ENCODE data around the gene ARHGEF26.
A peak's percentile ranks its signal among the peaks of the same experiment; 100 is the strongest.

The ARHGEF26 gene

DNA sequence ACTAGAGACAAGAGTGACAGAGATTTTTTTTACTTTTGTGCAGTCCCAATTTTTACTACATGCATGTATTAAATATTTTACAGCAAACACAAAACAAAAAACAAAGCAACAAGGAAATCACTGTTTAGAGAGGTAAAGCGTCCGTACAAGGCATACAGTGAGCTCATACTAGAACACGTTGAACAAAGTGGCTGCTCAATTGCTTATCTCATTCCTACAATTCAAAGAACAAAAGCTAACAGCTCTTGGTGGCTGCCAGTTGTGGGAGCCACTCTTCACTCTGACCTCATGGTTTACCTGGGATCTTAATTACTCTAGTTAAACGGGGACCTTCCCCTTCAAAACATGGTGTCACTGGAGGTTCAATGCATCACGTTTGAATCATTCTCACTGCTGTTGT is 7.6 kb upstream of the ARHGEF26 start:
- DNase-seq (ENCODE audit: low spot score), result no peak

DNA sequence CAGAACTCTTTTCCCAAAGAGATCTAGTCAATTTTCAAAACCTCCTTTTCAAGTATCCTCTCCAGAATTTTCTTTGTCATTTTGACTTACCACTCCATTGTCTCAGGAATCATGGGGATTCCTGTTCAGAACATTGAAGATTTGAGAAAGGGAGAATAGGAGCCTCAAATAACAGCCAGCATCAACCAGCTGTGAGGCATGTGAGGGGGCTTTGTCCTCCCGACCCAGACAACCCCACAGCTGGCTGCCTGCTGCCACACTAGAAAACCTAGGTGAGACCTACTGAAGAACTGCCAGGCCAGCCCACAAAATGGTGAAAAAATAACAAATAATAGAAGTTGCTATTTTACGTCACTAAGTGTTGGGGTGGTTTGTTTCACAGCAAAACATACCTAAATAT is 5.9 kb upstream of the ARHGEF26 start:
- no peak for DNase-seq (ENCODE audit: low spot score)

DNA sequence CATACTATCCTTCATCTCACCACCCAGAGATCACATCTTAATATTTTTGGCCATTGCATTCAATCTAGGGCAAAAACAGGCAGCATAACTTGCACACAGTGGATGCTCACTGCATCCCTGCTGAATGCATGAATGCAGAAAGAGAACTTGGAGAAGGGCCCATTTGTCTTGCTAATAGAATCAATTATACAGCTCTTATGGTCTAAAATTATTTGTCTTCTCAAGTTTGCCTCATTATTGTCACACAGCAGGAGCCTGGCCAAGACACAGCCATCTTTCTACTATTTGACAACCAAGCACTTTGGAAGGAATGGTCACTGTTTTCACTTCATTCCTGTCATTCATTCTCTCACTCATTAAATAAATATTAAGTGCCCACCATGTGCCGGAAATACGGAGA is 1.2 kb upstream of the ARHGEF26 start:
- no peak for DNase-seq (ENCODE audit: low spot score)

DNA sequence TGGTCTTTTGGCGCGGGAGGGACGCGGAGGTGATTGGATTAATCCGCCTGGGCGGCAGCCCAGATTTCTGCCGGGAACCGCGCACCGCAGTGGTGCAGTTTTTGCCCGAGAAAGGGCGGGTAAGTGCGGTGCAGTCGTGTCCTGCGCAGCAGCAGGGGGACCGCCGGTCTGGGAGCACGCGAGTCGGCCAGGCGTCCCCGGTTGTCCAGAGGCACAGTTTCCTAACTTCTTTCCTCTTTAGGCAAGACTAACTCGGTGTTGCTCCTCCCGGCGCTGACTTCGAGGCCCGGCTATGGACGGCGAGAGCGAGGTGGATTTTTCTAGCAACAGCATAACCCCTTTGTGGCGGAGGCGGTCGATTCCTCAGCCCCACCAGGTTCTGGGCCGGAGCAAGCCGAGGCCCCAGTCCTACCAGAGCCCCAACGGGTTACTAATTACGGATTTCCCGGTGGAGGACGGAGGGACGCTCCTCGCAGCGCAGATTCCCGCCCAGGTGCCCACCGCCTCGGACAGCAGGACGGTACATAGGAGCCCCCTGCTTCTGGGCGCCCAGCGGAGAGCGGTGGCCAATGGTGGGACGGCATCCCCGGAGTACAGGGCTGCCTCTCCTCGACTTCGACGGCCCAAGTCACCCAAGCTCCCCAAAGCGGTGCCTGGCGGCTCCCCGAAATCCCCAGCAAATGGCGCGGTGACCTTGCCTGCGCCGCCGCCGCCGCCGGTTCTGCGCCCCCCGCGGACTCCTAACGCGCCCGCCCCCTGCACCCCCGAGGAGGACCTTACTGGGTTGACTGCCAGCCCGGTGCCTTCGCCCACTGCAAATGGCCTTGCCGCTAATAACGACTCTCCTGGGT is 736 bp downstream of the ARHGEF26 start:
- DNase-seq (ENCODE audit: low spot score), result peak; percentile 75

DNA sequence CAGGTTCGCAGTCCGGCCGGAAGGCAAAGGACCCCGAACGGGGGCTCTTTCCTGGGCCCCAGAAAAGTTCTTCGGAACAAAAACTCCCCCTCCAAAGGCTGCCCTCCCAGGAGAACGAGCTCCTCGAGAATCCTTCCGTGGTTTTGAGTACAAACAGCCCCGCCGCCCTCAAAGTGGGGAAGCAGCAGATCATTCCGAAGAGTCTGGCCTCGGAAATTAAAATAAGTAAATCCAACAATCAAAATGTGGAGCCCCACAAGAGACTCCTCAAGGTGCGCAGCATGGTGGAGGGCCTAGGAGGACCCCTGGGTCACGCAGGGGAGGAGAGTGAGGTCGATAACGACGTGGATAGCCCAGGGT is 1.3 kb downstream of the ARHGEF26 start:
- peak; percentile 20 for DNase-seq (ENCODE audit: low spot score)

DNA sequence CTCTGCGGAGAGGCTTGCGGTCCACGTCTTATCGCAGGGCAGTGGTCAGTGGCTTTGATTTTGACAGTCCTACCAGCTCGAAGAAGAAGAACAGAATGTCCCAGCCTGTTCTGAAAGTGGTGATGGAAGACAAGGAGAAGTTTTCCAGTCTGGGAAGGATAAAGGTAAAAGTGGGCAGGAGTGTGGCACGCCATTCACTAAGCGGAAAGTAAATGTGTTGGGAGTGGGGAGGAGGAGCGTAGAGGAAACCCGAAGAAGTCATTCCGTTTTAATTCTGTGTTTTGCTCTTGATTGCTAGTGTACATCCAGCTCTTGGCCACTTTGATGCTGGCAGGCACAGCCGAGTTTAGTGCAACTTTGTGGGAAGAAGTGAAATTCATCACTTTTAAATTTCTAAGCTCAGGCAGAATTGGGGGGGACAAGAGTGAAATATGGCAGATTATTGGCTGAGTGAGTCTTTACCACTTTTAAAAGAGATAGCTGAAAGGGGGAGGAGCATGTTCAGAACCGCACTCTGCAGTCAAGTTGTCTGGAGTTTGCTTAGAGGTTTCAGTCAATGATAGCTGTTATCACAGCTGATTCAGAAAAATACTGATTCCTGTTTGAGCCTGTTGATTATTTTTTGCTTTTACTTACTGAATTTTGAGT is 1.8 kb downstream of the ARHGEF26 start:
- peak; percentile 39 for DNase-seq (ENCODE audit: low spot score)

DNA sequence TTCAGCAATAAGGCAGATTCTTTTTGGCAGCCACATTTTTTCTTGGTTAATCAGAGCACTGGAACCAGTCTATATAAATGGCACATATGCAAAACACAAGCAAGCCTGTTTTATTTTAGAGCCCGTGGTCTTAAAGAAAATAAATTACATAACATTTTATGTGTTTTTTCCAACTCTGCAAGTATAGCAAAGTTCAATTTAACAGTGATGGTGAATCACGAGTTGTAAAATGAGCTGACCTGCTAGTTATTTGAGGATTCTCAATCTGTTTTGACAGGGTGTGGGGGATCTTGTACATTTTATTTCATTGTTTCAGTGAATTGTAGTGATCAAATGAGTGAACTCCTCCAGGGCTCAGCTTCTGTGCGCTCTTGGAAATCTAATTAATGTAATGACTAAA is 2.7 kb downstream of the ARHGEF26 start:
- no peak for DNase-seq (ENCODE audit: low spot score)

DNA sequence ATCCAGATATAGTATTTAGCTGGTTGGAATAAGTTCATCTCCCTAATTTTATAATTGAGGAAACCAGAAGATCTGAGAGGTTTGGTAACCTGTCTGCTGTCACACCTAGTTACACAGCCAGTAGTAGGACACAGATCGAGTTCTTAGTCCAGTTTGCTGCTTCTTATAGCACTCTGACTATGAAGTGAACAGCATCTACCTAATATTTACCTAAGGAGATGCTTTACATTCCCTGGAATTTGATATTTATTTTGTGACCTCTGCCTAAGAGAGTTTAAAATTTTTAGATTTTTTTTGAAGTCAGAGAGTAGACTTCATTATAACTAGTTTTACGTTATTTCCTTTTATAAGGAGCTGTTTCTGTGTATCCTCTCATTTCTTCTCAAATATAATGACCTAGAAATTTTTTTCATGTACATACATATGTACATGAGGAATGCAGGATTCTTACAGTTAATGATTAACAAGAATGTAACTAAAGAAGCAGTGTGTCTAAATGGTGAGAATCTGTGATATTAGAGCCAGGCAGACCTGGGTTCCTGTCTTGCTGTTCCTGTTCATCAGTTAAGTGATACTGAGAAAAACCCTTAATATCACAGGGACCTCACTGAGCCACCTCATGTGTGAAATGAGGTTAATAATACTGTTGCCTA is 4.3 kb downstream of the ARHGEF26 start:
- no peak for DNase-seq (ENCODE audit: low spot score)

DNA sequence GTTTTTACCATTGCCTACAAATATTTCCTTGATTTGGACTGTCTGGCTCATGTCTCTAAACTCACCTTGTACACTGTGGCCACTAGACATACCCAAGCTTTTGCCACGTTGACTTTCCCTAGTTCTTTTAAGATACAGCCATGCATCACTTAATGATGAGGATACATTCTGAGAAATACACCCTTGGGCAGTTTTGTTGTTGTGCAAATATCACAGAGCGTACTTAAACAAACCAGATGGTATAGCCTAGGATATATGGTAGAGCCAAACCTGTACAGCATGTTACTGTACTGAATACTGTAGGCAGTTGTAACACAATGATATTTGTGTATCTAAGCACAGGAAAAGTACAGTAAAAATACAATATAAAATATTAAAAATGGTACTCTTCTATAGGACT is 5.5 kb downstream of the ARHGEF26 start:
- DNase-seq (ENCODE audit: low spot score), result no peak

DNA sequence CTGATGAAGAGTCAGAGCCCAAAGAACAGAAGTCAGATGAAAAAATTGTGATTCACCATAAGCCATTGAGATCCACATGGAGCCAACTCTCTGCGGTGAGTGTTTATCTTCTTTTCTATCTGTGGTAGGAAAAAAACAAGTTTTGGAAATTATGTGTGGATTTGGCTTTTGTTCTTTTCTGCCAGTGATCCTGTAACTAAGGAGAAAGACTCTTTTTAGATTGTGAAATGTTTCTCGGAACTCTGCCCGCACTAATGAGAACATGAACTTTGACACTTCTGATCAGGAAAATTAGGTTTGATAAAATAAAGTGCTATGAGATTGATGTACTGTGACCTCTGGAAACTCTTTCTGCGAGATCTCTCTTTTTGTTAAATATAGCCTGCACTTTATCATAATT is 8.4 kb downstream of the ARHGEF26 start:
- no peak for DNase-seq (ENCODE audit: low spot score)

DNA sequence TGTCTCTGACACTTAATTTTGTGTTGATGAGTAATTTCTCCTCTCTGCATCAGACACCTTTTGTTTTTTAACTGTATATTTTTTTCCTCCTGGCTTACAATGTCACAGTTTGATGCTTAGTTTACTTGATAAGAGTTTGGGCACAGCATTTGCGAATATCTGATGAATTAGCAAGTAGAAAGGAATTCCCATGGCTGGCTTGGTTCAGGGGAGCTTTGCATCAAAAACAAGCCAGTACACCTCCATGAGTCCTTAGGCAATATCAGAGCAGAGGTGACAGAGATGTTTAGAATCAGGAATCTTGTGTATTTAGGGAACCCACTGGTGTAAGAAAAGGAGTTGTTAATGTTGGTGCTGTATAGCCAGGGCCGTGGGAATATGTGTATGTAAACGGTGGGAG is 9.3 kb downstream of the ARHGEF26 start:
- DNase-seq (ENCODE audit: low spot score), result no peak

DNA sequence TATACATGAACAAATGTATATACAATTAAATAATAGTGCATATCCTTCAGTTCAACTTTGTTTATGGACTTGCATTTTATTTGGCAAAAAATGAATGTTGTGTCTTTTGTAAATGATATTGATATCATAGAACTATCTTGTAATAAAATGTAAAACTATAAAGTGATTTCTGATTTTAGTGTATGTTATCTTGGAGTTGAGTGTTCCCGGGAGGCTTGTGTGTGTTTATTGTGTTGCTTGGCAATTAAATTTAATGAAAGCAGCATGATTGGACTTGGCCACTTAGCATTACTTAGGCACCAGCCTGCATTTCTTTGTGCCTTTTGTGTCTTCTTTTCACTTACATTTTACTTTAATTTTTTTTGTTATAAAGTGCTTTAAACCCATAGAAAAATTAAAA is 10.6 kb downstream of the ARHGEF26 start:
- no peak for DNase-seq (ENCODE audit: low spot score)

DNA sequence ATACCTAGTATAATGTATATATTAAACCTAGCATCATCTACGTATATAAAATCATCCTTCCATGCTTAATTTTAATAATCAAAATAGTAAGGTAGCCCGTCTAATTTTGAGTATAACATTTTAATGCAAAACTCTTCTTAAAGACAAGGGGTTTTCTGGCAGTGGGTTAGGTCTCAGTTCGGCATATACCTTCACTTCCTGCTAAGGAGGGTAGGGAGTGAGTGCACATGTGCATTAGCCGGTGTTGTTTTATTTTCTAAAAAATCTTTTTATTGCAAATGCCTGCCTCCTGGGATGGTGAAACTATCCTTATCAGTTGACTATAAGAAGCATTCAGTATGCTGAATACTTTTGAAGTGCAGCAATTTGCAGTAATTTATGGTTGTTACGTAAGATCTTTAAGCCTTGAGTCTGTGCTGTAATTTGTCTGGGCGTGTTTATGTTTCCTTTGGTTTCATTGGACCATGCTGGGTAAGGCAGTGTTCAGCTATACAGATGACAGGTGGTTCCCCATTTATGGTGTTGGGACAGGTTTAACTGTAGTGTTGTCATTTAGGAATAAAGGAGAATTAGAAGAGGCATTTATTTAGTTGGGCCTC is 11.7 kb downstream of the ARHGEF26 start:
- DNase-seq (ENCODE audit: low spot score), result no peak

DNA sequence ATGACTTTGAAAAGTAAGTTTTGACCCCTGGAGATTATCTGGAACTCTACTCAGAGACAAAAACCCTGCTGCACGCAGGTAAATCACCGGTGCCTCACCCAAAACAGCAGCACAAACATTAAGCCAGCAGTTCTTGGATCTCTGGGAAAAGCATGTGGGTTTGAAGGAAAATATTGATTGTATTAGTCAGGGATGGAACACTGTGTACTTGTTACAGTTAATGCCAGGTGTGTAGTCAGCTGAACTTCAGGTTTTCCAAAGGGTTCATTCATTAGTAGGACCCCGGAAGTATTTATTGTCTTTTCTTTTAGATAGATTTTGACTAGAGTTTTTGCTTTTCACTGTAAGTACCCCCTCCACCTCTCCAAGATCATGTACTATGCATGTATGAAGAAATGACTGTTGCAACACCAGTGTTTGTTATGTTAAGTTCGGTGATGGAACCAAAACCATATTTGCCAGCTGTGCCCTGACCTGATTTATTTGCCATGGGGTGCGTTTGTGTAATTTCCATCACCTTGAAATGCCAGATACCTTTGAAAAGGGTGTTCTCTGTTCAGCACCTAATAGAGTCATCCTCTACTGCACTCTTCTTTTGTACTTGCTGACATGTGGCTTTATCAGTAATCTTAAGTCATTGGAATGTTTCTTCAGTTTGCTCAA is 14.5 kb downstream of the ARHGEF26 start:
- DNase-seq (ENCODE audit: low spot score), result no peak

DNA sequence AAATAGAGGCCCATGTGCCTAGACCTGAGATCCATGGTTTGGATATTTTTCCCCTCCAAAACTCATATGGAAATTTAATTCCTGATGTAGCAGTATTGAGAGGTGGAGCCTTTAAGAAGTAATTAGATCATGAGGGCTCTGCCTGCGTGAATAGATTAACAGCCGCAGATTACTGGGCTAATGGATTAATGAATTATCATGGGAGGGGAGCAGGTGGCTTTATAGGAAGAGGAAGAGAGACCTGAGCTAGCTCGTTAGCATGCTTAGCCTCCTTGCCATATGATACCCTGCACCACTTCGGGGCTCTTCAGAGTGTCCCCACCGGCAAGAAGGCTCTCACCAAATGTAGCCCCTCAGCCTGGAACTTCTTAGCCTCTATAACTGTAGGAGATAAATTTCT is 15.8 kb downstream of the ARHGEF26 start:
- DNase-seq (ENCODE audit: low spot score), result no peak

DNA sequence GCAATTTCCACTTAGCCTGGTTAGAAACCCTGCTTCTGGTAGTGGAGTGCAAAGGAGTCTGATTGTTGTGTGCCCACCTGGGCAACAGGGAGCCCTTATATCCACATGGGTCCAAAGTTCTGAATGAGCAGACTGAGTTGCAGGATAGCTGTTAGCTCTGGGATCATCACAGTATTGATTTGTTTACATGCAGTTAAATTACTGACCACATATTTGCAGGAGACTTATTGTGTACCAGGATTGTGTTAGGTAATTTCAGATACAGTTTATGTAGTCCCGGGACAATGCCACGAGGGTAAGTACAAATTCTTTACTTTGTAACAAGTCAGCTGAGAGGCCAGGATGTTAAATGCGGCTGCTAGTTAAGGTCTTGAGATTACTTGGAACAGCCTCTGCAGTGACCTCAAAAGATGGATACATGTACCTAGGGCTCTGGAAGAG is 18.8 kb downstream of the ARHGEF26 start:
- DNase-seq (ENCODE audit: low spot score), result no peak

DNA sequence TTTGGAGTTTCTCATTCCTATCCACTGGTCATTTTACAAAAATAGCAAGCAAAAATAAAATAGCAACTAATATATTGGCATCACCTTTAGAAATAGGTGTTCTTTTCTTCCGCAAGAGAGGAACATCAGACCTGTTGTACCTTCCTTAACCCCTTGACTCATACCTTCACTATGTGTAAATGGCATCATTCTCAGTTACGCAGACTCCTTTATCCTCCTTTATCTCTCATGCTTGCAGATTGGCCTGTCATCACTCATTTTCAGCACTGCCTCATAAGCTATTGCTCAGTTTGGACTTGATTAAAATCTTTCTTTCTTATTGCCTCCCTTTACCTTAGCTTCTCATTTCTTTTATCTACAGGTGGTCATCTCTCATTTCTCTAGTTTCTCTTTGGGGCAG is 21.4 kb downstream of the ARHGEF26 start:
- no peak for DNase-seq (ENCODE audit: low spot score)

DNA sequence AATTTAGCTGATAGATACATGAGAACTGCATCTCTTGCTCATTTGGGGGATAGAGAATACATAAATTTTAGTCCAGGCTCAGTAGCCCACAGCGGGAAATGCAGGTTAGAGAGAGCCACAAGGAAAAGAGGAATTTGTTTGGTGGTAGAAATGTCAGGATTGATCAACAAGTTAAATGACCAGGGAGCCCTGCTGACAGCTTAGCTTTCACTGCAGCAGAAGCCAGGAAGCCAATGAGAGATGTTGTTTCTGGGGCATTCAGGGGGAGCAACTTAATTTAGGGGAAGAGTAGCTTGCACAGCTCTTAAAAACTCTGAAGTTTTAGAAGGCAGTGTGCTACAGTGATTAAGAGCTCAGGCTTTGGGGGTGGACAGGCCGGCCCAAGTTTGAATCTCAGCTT is 22.7 kb downstream of the ARHGEF26 start:
- no peak for DNase-seq (ENCODE audit: low spot score)

DNA sequence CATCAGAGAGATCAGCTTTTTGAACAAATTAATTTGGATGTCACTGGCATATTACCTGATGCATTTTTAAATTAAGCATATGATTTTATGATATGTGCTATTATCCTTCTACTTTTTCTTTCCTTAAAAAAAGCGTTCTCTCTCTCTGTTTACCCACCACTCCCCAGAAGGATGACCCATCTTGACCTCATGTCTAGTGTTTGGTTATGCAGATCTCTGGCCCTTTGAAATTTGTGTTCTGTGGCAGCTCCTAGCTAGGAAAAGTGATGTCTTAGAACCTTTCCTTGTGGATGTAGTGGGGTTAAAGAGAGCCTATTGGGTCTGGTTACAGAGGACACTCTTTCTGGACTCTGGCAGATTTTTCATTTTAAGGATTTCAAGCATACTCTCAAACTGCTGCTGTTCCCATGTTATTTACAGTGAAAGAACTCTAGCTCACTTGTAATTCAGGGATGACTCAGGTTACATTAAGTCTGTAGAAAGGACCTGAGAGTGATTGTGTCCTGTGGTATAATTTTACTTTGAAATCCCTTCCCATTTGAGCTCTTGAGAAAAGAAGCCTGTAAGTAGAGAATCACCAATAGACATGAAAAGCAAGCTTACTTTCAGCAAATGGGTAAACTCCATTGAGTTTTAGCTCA is 23.8 kb downstream of the ARHGEF26 start:
- DNase-seq (ENCODE audit: low spot score), result no peak

DNA sequence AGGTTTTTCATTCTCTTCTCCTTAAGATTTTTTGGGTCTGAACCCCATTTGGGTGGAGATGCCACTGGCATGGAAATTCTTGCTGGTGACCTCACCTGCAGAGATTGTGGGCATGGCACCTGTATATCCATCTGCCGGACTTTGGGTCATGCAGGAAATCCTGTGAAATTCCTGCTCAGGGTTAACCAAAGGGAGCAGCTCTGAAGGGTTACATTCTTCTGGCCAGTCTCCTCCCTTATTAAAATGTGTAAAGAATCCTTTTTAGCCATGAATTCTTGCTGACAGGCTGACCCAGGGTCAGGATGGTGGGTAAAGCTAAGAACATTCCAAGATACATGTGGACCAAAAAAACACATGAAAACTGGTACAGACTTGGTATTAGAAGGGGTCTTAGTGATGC is 27.4 kb downstream of the ARHGEF26 start:
- DNase-seq (ENCODE audit: low spot score), result no peak

DNA sequence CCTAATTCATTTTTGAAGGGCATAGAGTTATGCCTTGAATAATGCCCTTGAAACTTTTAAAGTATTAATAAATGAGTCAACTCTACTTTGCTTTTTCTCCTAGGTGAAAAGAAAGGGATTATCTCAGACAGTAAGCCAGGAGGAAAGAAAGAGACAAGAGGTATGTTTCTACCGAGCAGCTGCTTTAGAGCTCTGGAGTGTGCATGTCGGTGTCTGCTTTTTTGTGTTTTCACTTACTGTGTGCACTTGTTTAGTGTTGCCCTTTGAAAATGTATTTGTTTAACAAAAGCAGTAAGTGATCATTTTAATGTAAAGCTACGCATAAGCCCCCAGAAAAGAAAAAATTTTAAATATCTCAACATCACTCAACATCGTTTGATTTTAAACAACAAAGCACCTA is 28.1 kb downstream of the ARHGEF26 start:
- no peak for DNase-seq (ENCODE audit: low spot score)

DNA sequence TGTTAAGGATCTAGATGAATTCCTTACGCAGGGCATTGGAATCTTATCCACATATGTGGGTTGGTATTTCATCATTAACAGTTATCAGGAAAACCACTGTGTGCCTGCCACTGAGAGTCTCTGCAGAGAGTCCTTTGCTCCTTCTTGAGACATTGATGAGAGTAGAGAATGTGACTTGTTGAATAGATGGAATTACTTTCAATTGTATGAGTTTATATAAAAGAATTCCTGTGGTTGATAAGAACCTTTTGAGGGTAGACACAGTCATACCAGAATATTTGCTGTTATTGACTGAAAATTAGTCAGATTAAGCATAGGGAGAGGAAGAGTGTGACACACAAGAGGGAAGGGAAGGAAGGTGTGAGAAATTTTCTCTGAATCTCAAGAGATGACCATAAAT is 30.8 kb downstream of the ARHGEF26 start:
- DNase-seq (ENCODE audit: low spot score), result peak; percentile 30
